Hematopoietic multipotent progenitor cell treated with erythropoietin and hydrocortisone succinate and interleukin-3 and kit ligand, for 8 days (in vitro differentiated cells): ENCODE results near the gene ASB17.
"Not testable (repeated sequence)": the region's sequence is repeated elsewhere in the genome, so short reads cannot be mapped to it uniquely, and the experiment has no call there.

Experiments
- DNase-seq: peaks from one replicate; pipeline ENCODE4 v3.0.0-alpha.2; 2015

The ASB17 gene, protein sequence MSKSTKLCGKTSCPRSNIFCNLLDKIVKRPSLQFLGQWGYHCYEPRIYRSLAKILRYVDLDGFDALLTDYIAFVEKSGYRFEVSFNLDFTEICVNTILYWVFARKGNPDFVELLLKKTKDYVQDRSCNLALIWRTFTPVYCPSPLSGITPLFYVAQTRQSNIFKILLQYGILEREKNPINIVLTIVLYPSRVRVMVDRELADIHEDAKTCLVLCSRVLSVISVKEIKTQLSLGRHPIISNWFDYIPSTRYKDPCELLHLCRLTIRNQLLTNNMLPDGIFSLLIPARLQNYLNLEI

DNA sequence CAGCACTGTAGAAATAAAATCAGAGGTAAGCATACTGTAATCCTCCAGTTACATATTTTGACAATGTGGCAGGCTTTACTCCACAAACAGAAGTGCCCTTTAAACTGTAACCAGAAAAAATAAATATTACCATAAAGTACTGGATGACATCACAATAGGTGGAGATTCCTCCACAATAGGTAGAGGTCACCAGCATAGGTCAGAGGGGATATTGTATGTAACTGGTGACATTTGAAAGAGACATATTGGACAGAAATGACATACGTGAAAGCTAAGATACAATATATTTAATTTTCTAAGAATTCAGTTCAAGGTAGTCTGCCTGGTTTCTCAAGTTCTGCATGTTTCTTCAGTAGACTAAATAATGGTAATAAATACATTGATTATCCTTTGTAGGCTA lies at the start of gene ASB17:
TSS of gene ASB17 (minus strand) at position 101 of the 400 bp plus-strand sequence. CDS start 113 bp downstream, outside the sequence.
- no peak for DNase-seq

DNA sequence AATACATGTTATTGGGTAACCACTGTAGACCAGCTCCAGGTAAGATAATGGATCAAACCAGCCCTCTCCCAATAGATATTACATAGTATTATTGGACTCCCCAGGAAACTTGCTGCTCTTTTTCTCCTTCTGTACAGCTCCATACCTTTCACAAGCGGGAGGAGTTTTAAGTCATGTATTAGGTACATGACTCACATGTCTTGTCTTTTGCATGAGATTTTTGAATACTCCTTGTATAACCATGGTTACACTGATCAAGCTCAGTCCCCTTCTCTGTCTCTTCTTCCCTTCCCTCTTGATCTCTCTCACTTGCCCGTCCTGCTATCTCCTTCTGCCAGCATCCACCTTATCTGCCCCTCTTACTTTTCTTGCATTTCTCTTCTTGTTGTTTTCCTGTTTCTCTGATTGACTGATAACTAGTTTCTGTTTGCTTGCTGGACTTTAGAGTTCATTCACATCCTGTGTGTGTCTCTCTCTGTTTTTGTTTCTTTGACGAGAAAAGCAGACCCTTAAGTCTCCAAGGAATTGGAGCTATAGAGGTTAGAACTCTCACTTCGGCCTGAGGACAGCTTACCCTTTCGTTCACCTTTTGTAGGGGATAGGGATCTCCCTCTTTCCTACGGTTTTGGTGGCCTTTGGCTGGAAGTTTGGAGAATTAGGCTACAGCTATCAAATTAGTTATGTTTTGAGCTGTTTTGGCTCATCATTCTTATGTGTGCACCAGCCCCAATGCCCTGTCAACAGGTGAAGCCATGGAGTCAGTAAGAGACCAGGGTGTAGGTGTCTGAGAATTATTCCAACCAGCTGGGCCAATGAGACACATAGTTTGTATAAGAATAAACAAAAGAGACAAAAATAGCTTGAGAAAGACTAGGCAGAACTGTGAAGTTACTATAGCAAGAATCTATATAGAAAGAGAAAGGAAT lies 49.0 kb upstream of the ASB17 start:
- no peak for DNase-seq

DNA sequence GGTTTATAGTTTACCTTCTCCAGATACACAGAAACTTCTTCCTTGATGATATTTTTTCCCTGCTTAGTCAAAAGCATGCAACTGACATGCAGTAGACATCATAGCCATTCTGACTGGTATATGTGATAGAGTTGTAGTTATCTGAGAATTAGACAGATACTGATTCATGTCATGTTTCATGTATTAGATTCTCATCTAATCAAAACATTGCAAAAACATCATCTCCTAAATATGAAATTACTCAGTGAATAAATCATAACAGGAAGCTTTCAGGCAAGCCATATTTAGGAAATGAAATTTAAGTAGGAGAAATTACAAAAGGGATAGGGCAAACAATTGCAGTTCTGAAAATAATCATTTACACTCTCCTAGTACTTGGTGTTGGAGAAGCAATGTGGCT lies 38.4 kb upstream of the ASB17 start:
- DNase-seq: no peak

DNA sequence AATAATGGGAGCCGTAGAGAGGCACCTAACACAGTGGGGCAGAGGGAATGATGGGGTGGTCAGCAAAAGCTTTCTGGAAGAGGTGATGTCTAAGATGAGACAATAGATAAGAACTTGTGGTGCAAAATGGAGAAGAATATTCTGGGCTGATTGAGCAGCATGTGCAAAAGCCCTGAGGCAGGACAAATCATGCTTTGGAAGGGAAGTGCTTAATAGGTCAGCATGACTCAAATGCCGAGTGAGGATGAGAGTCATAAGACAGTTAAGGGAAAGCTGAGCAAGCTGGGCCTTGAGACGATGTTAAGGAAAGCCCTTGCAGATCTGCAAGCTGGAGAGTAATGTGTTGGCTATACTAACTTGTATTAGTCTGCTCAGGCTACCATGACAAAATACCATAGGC lies 37.3 kb upstream of the ASB17 start:
- DNase-seq: no peak

DNA sequence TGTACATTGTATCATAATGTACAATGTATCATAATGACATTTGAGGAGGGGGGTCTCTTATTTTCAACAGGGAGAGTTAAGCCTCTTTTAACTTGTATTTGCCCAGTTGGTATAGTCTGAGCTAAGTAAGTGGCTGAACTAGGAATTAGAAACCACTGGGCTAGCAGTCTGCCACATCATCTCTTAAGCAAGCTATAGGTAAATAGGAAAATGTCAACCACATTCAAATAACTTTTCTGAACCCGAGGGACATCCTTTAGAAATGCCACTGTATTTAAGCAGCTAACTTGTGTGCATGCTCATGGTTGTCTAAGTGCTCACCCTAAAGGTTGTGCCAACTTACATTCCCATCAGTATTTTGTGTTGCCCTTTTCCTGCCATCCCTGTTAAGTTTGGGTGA lies 35.5 kb upstream of the ASB17 start:
- no peak for DNase-seq

DNA sequence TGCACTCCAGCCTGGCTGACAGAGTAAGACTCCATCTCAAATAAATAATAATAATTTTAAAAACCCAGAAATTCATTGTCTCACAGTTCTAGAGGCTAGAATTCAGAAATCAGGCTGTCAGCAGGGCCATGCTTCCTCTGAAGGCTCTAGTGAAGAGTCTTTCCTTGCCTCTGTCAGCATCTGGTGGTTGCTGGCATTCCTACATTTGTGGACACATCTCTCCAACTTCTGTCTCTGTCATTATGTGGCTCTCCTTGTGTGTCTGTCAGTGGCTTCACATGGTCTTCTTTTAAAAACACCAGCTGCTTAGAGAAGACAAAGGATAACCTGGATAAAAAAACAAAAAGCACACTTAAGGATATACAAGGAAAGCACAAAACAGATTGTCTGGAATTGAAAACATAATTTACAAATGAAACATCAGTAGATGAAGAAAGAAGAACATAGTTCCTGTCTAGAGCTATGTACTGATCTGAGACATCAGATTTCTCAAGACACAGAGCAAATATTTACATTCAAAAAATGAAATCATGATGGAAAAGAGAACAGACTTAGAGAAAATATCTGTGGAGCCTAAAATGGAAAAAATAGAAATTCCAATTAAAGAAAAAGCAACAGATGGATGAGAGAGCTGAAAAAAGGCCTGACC lies 32.7 kb upstream of the ASB17 start:
- no peak for DNase-seq

DNA sequence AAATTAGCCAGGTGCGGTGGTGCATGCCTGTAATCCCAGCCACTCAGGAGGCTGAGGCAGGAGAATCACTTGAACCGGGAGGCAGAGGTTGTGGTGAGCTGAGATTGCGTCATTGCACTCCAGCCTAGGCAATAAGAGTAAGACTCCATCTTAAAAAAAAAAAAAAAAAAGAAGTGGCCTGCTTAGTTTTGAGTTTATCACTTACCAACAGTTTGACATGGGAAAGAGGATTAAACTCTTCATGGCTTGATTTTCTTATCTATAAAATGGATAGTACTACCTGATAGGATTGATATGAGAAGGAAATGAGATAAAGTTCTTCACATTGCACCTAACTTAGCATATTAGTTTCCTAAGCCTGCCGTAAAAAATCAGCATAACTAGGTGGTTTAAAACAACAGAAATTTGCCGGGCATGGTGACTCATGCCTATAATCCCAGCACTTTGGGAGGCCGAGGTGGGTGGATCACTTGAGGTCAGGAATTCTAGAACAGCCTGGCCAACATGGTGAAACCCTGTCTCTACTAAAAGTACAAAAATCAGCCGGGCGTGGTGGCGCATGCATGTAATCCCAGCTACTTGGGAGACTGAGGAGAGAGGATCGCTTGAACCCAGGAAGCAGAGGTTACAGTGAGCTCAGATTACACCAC lies 32.0 kb upstream of the ASB17 start:
- not testable (repeated sequence) for DNase-seq

DNA sequence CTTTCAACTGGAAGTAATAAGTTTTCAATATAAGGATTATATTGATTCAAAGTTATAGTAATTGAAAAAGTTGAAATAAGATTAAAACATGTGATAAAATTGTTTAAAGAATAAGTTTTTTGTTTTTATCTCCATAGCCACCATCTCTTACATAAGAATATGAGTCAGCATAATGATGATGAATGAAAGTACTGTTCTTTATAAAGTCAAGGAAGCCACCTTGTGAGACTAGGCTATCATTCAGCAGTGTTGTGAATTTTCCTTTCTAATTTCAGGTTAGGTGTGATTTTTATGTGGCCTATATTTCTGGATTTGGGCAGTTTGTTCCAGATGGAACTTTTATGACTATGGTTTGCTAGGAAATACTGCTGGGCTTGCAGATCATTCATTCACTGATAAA lies 22.4 kb upstream of the ASB17 start:
- DNase-seq: peak; percentile 11

DNA sequence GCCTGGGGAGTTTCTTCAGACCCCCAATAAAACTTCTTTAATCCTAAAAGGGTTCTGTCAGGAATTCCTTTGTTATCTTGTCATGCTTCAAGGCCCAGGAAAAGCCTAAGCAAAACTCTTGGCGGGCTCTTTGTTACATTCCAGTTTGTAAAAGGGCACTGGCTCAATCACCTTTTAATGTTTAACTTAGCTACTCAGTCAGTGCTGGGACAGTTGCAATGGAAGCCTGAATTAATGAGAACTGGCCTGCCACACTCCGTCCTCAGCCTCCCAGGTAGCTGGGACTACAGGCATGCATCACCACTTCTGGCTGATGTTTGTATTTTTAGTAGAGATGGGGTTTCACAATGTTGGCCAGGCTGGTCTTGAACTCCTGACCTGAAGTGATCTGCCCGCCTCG lies 21.3 kb upstream of the ASB17 start:
- no peak for DNase-seq

DNA sequence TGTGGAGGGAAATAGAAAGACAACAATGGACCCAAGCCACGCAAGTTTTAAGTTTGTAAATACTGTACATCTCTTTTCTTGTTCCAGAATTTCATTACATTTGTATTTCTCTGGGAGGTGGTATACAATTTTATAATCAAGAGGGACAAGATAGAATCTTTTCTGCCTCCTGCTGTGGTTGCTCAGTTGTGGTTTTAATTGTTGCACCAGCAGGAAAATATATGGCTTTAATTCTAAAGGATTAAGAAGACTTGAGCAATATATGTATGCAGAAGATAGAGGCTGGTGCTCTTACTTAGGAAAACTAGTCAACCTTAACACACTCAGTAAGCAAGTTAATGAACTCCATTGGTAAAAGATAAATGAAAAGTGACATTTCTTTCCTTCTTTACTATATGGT lies 19.8 kb upstream of the ASB17 start:
- DNase-seq: no peak

DNA sequence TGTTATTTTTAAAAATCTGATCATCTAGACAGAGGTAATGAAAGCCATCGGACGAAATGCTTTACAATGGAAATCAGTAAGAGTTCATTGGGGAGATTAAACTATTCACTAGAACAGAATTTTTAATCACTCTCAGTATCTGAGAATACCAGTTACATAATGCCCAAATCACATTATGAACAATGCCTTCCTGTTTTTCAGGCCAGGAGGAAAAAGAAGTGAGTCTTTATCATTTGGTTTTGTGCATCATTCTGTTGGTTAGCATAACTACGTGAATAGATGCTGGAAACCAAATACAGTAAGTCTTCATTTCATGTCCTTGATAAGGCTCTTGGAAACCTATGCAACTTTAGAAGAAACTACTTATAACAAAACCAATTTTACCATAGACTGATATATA lies 18.0 kb upstream of the ASB17 start:
- no peak for DNase-seq

DNA sequence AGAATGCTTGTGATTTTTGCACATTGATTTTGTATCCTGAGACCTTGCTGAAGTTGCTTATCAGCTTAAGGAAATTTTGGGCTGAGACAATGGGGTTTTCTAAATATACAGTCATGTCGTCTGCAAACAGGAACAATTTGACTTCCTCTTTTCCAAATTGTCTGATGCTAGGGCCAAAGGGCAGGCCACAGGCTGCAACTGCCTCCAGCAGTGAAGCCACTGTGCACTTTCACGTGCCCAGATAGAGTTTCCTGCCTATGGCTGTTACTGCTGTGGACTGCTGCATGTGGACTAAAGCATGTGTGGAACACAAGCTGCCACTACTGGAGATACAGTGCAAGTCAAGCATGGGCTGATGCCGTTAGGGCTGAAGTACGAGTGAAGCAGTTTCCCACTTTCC lies 10.8 kb upstream of the ASB17 start:
- not testable (repeated sequence) for DNase-seq

DNA sequence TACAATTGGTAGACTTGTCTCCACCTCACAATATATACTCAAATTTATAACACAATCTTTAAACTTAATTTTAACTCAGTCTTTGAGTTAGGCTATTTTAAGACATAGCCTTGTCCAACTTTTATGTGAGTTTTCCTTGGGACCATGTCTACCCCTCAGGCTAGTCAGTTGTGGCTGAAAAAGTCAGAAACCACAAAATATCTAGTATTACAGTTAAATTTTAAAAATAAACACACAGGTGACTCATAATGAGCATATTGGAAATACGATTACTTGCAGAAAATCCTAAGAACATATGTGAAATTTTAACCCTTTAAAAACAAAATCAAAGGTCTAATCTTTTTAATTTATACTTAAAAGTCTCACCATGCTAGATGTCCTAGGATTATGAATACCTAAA lies 4.8 kb upstream of the ASB17 start:
- DNase-seq: no peak

DNA sequence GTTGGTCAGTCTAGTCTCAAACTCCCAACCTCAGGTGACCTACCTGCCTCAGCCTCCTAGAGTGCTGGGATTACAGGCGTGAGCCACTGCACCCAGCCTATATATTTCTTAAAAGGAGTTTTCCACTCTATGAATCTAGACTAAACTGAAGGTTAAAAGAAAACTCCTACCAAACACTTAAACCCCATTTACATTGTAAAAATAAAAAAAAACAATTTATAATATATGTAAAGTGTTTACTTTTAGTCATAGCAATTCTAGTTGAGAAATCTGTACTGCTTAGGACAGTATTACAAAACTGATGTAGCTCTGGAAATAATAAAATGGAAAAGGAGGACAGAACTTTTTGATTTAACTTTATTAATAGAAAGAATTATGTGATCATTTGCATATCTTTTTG lies 9.5 kb downstream of the ASB17 start:
- DNase-seq: no peak

DNA sequence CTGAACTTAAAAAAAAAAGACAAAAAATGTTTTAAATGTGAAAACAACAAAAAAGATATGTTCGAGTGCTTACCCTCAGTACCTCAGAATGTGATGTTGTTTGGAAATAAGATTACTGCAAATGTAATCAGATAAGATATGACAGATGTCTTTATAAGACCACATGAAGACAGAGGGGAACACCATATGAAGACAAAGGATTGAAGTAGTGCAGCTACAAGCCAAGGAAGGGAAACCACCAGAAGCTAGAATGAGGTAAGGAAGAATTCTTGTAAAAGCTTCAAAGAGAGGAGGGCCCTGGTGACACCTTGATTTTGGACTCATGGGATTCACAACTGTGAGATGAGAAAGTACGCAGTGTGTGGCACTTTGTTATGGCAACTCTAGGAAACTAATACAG lies 15.4 kb downstream of the ASB17 start:
- no peak for DNase-seq

DNA sequence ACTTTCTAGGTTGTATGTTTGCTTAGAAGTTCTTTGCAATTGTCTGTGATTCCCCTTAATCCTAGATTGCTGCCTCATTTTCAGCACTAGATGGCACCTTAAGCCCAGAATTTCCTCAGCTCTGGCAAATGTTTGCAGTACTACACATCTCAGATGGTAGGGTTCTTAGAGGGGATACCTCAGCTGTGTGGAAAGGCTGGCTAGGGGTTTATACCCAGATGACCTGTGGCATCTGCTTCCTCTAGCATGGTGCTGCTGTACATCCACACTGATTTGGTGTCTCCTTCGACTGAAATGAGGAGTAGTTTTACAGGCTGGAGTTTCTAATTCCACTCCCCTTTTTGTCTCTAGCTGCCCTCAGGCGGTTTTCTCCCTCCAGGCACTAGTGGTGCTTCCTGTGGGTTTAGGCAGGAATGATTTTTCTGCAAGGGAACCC lies 23.5 kb downstream of the ASB17 start:
- peak; percentile 28 for DNase-seq

DNA sequence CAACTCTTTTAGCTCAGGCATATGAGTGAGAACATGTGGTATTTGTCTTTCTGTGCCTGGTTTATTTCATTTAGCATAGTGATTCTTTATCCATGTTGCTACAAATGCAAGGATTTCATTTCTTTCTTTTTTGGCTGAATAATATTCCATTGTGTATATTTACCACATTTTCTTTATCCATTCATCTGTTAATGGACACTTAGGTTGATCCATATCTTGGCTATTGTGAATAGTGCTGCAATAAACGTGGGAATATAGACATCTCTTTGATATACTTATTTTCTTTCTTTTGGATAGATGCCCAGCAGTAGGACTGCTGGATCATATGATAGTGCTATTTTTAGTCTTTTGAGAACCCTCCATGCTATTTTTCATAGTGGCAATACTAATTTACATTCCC lies 30.8 kb downstream of the ASB17 start:
- DNase-seq: no peak

DNA sequence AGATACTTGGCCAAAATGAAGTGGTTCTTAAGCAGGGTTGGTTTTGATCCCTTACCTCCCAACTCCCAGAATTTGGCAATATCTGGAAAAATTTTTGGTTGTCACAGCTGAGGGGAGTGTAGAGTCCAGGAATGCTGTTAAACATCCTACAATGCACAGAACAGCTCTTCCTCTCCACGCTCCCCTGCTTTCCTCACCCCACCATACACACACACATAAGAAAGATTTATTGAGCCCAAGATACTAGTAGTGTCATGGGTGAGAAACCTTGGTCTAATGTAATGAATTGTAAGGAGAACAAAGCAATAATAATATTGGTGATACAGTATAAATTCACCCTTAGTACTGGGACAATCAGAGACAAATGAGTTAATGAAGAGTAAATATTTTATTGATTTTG lies 47.8 kb downstream of the ASB17 start:
- no peak for DNase-seq

DNA sequence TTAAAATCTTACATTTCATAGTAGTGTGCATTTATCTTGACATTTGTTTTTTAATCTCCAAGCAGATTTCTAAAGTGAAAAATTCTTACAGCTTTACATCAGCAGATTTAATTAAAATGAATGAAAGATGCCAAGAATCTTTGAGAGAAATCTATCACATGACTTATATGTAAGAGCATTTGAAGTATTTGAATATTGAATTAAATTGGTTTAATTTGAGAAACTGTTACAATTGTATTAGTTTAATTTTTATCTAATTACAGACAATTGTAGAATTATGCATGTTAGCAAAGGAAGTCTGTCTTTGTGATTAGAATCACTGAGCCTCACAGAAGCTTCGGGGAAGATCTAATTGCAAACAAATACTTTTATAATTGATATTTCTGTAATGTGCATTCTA lies 52.2 kb downstream of the ASB17 start:
- DNase-seq: no peak

DNA sequence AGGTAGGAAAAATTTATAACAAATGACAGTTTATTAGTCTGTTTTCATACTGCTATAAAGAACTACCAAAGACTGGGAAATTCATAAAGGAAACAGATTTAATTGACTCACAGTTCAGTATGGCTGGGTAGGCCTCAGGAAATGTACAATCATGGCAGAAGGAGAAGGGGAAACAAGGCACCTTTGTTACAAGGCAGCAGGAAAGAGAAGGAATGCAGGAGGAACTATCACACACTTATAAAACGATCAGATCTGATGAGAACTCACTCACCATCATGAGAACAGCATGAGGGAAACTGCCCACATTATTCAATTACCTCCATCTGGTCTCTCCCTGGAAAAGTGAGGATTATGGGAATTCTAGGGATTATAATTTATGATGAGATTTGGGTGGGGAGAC lies 61.3 kb downstream of the ASB17 start:
- no peak for DNase-seq
